Measurements from ENCODE around the gene RRP15. TPM values are rescaled to one million over a fixed set of nuclear protein-coding genes. Genes with fewer than 3 reads are reported as not detected.

The RRP15 gene
- total RNA-seq, 6 experiments from 2014 or later = 24.9 to 33.6 (median 30.5) TPM

- no peak overlapping the region for H3K27ac Mint-ChIP-seq
- no peaks in the 10 kb centered on the region for H3K27me3 Mint-ChIP-seq (ENCODE audit: insufficient read depth)
- no peak for DNase-seq
- H3K9me3 Mint-ChIP-seq = no peaks in the 10 kb centered on the region
- 0 out of 2 replicates have a peak, but pooled peaks cover 13% of the 10 kb centered on the region for H3K36me3 Mint-ChIP-seq (ENCODE audit: low read depth)
- no peak overlapping the region for H3K4me3 Mint-ChIP-seq
- peaks cover 39% of the 10 kb centered on the region for H3K4me1 Mint-ChIP-seq (ENCODE audit: low read depth)
- TF ChIP-seq, protein P1, sequence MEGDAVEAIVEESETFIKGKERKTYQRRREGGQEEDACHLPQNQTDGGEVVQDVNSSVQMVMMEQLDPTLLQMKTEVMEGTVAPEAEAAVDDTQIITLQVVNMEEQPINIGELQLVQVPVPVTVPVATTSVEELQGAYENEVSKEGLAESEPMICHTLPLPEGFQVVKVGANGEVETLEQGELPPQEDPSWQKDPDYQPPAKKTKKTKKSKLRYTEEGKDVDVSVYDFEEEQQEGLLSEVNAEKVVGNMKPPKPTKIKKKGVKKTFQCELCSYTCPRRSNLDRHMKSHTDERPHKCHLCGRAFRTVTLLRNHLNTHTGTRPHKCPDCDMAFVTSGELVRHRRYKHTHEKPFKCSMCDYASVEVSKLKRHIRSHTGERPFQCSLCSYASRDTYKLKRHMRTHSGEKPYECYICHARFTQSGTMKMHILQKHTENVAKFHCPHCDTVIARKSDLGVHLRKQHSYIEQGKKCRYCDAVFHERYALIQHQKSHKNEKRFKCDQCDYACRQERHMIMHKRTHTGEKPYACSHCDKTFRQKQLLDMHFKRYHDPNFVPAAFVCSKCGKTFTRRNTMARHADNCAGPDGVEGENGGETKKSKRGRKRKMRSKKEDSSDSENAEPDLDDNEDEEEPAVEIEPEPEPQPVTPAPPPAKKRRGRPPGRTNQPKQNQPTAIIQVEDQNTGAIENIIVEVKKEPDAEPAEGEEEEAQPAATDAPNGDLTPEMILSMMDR (IDR thresholded peaks at IDR 0.05) = no peak
These were observed 81.4 kb downstream of the RRP15 start for GRCh38 chr1:218366322-218367052.

DNA sequence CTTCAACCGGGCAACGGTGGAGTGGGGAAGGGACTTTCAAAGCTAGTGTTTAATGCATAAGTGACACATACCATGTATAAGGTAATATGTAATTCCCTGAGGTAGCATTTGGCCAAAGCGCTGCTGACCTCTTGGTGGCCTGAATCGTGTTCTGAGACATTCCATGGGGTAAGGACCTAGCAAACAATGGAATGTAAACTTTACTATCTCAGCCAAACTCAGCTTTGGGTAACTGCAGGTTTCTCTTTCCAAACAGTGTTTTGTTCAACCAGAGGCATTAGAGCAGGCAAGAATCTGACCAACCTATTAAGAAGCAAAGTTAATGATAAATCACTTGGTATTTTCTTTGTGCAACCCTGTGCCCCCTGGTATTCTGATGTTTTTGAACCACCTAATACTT is 82.0 kb downstream of the RRP15 start:
- peaks cover 36% of the 10 kb centered on the region for H3K4me1 Mint-ChIP-seq (ENCODE audit: low read depth)
- no peak overlapping the region for H3K27ac Mint-ChIP-seq
- 0 out of 2 replicates have a peak, but pooled peaks cover 13% of the 10 kb centered on the region for H3K36me3 Mint-ChIP-seq (ENCODE audit: low read depth)
- TF ChIP-seq, protein P1 (IDR thresholded peaks at IDR 0.05) = no peak
- H3K9me3 Mint-ChIP-seq = no peaks in the 10 kb centered on the region
- no peak overlapping the region for H3K4me3 Mint-ChIP-seq
- no peaks in the 10 kb centered on the region for H3K27me3 Mint-ChIP-seq (ENCODE audit: insufficient read depth)
- DNase-seq = no peak

GRCh38 chr1:218368686-218369085 is 83.6 kb downstream of the RRP15 start:
- TF ChIP-seq, protein P1 (IDR thresholded peaks at IDR 0.05) = no peak
- Mint-ChIP-seq H3K27ac (no peak overlapping the region), H3K9me3 (no peaks in the 10 kb centered on the region), H3K4me3 (no peak overlapping the region), H3K27me3 (ENCODE audit: insufficient read depth) (no peaks in the 10 kb centered on the region), H3K4me1 (ENCODE audit: low read depth) (peaks cover 38% of the 10 kb centered on the region), H3K36me3 (ENCODE audit: low read depth) (0 out of 2 replicates have a peak, but pooled peaks cover 13% of the 10 kb centered on the region)
- DNase-seq = no peak

GRCh38 chr1:218369688-218370511 is 84.8 kb downstream of the RRP15 start:
- no peaks in the 10 kb centered on the region for H3K9me3 Mint-ChIP-seq
- peak overlapping the region; percentile 66 for H3K27ac Mint-ChIP-seq
- 0 out of 2 replicates have a peak, but pooled peaks cover 13% of the 10 kb centered on the region for H3K36me3 Mint-ChIP-seq (ENCODE audit: low read depth)
- no peaks in the 10 kb centered on the region for H3K27me3 Mint-ChIP-seq (ENCODE audit: insufficient read depth)
- H3K4me1 Mint-ChIP-seq (ENCODE audit: low read depth) = peaks cover 45% of the 10 kb centered on the region
- DNase-seq = peak; percentile 66
- H3K4me3 Mint-ChIP-seq = no peak overlapping the region
- TF ChIP-seq, protein P1 (IDR thresholded peaks at IDR 0.05) = no peak

DNA sequence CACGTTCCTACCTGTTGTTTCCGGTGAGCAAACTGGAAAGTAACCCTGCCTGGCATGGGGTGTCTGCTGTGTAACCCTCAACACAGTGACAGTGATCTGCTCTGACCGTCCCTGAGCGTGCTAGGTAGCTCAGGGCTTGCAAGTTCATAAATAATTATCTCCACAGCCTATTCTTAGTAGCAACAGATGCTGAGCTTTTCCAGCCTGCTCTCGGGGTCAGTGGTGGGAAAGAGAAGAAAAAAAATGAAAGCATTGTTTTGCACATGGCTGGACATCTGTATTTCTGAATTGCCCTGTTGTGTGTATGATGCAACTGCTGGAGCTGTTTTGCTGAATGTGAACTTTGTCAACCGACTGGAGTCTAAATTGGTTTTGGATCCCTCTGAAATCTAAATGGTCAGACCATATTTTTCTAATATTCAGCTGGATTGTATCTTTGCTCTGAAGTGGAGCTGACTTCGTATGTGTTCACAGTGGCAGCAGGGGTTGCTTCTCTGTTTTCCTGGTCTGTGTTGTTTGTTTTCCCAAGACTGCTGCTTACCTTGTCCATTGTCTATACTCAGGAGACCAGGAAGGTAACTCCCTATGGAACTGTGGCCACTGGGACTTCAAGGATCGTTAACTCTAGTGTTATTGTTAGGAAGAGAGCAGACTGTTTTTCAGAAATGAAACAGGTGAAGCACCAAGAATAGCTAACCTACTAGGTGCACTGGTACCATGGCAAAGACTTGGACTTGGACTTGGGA is 87.0 kb downstream of the RRP15 start:
- Mint-ChIP-seq H3K27ac (no peak overlapping the region), H3K4me1 (ENCODE audit: low read depth) (peaks cover 52% of the 10 kb centered on the region), H3K4me3 (no peak overlapping the region), H3K9me3 (no peaks in the 10 kb centered on the region), H3K36me3 (ENCODE audit: low read depth) (0 out of 2 replicates have a peak, but pooled peaks cover 13% of the 10 kb centered on the region), H3K27me3 (ENCODE audit: insufficient read depth) (no peaks in the 10 kb centered on the region)
- DNase-seq = no peak
- TF ChIP-seq, protein P1 (IDR thresholded peaks at IDR 0.05) = no peak
